Hepatic stellate cell (primary cell): ENCODE data around the gene FYCO1.

Experiments used
- DNase-seq: peaks from one replicate; pipeline ENCODE4 v3.0.0; 2011; ENCODE audit warnings: low spot score

Gene FYCO1

DNA sequence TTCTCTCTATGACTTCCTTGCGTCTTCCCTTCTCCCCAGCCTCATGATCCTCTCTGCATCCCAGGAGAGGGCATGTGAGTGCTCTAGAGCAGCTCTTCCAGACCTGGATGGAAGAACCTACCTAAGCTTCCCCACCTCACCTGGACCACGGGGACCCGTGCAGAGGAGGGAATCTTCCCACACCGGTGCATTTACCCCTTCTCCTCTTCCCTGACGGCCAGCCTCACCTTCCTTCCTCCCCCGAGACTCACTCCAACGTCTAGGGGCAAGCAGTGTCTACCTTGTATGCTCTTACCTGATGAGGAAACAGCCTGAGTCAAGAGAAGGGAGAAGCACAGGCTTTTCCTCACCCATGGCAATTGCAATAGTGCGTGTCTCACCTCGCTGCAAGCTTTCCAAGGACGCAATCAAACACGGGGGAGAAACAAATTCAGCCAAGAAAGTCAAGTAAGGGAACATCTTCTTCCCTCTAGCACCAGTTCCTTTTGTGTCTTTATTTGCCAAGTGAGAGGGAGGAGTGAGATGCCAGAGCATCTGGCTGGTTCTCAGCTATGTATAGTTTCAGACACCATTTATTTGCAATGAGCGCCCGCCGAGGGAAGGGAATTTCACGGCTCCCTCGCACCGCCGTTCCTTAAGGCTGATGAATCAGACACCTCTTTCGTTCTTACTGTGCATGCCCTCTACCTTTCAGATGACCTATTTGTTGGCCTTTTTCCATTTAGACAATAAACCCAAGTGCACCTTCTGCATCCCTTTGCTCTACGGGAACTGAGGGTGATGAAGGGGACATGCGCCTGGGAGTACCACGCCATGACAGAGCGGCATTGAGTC lies 111.0 kb downstream of the FYCO1 start:
- DNase-seq = no peak

GRCh38 chr3:45881078-45882022 lies 114.3 kb downstream of the FYCO1 start:
- no peak for DNase-seq

DNA sequence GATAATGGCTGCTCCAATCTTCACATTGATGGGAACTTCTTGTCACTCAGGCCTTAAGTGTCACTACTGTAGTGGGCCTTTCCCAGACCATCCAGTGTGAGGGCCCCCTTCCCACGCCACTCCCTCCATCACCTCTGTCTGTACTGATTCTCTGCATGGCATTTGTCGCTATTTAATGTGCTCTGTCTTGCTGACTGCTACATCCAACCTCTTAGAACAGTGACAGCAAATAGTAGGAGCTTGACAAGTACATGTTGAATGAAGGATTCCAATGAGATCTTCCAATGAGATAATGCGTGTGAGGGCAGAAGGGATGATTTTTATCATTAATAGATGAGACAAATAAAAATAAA lies 114.9 kb downstream of the FYCO1 start:
- no peak for DNase-seq

DNA sequence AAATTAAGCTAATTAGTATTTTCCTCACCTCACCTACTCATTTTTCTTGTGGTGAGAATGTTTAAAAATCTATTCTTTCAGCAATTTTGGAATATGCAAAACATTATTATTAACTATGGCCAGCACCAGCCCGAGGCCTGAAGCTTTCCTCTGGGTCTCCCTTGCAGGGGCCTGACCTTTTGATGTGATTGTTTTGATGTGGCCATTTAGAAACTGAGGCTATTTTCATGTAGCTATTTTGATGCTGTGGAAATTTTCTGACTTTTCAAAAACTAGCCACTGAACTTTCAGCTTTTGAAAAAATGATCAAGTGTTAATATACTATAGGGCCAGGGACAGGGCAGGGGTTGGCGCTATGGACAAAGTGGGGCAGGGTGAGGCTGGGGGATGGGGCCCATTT lies 117.5 kb downstream of the FYCO1 start:
- no peak for DNase-seq

GRCh38 chr3:45874677-45875346 lies 120.8 kb downstream of the FYCO1 start:
- no peak for DNase-seq

GRCh38 chr3:45873638-45874037 lies 122.0 kb downstream of the FYCO1 start:
- no peak for DNase-seq

GRCh38 chr3:45873036-45873435 lies 122.6 kb downstream of the FYCO1 start:
- DNase-seq = no peak

- no peak for DNase-seq
Measured at GRCh38 chr3:45872569-45872968, 123.1 kb downstream of the FYCO1 start.

DNA sequence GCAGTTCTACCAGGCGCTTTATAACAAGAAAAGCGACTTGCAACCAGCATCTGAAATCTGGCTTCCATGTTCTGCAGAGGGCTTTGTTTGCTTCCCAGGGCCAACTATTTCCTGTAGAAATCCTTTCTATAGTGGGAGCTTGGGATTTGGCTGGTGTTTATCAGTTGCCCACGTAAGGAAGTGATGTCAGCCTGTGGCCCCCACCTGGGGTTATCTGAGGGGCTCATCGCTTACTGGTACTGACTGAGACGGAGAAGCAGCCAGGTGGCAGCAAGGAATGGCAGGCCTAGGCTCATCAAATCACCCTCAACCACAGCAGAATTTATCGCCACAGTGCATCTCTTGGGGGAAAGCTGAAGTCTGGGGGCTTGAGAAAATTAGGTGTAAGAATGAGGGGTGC lies 123.8 kb downstream of the FYCO1 start:
- no peak for DNase-seq

GRCh38 chr3:45870099-45870498 lies 125.5 kb downstream of the FYCO1 start:
- DNase-seq = no peak

GRCh38 chr3:45869638-45870037 lies 126.0 kb downstream of the FYCO1 start:
- no peak for DNase-seq

- no peak for DNase-seq
Measured at GRCh38 chr3:45868650-45869049, 127.0 kb downstream of the FYCO1 start.

GRCh38 chr3:45868213-45868612 lies 127.4 kb downstream of the FYCO1 start:
- no peak for DNase-seq
